Subcutaneous abdominal adipose tissue (tissue), 5 donors: Measurements from ENCODE around the gene DYNC2I2.

Source experiments
- H3K27ac ChIP-seq: one replicate; pipeline ENCODE4 v1.7.0; 2013; ENCODE audit warnings: low read depth, mild to moderate bottlenecking, inconsistent platforms, low read length, moderate library complexity
- H3K27me3 ChIP-seq, 5 donors: one replicate each; pipeline ENCODE4 v1.7.0; 2013; ENCODE audit warnings: low read length in 5 of 5, inconsistent platforms in 1 of 5; ENCODE audit not compliant: control insufficient read depth in 5 of 5, insufficient read depth in 4 of 5
- H3K36me3 ChIP-seq, 5 donors: one replicate each; pipeline ENCODE4 v1.7.0; 2013; ENCODE audit warnings: low read length in 5 of 5; ENCODE audit not compliant: control insufficient read depth in 5 of 5, insufficient read depth in 5 of 5
- H3K4me1 ChIP-seq, 5 donors: one replicate each; pipeline ENCODE4 v1.7.0; 2013; ENCODE audit warnings: low read length in 5 of 5, mild to moderate bottlenecking in 3 of 5, moderate library complexity in 1 of 5; ENCODE audit not compliant: control insufficient read depth in 5 of 5, insufficient read depth in 5 of 5
- H3K4me3 ChIP-seq, 5 donors: one replicate each; pipeline ENCODE4 v1.7.0; 2013; ENCODE audit warnings: low read length in 5 of 5, low read depth in 1 of 5
- H3K9ac ChIP-seq, 5 donors: one replicate each; pipeline ENCODE4 v1.7.0; 2013; ENCODE audit warnings: low read length in 5 of 5, mild to moderate bottlenecking in 4 of 5, moderate library complexity in 3 of 5
- H3K9me3 ChIP-seq, 5 donors: one replicate each; pipeline ENCODE4 v1.7.0; 2013; ENCODE audit warnings: low read length in 5 of 5; ENCODE audit not compliant: control insufficient read depth in 5 of 5
- donor health status: healthy.
- donor health status: healthy.
- donor health status: healthy.
- donor health status: healthy.
- donor health status: healthy.

Gene DYNC2I2

DNA sequence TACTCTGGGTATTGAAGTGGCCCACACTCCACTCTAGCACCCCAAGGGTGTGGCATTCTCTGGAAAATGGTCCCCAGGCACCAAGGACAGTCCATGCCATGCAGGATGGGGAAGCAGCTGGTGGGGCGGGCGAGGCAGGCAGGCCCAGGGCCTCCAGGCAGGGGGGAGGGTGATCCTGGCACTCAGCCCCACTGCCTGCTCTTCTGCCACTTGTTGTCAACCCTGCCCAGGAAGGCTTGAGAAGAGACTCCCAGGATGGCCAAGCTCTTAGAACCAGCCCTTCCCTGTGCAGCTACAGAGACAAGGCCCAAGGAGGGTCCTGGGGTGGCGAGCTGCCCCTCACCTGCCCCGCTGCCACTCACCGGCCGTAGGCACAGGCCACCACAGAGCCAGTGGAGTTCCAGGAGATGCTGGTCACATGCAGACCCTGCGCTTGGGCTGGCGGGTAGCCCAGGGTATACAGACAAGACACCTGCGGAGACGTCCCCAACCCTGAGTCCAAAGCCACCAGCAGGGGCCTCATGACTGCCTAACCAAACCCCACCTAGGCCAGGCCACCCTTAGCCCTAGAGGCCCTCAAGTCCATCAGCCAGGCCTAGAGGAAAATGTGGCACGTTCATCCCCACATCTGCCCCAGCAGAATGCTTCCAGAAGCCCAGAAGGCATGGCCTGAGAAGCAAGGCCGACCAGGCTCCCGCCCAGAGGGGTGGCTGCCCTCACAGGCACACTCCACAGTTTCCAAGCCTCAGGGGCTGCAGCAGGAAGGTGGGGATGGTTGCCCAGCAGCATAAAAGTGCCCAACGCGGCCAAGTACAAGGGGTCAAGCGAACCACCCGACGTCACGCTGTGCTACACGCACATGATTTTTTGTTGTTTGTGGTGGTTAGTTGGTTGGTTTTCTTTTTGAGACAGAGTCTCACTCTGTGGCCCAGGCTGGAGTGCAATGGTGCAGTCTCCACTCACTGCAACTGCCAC lies 19.8 kb downstream of the DYNC2I2 start:
- Histone ChIP-seq H3K27ac (no peak overlapping the region), H3K27me3 (peaks cover 0 to 2% (median 0%) of the 10 kb centered on the region in 5 donors), H3K9me3 (no peaks in the 10 kb centered on the region), H3K9ac (no peak overlapping the region), H3K36me3 (peaks cover 0 to 39% (median 32%) of the 10 kb centered on the region in 5 donors), H3K4me1 (peaks cover 5 to 22% (median 19%) of the 10 kb centered on the region in 5 donors), H3K4me3 (no peak overlapping the region)

- Histone ChIP-seq H3K27me3 (peaks cover 0 to 2% (median 0%) of the 10 kb centered on the region in 5 donors), H3K27ac (peak overlapping the region; percentile 50), H3K9ac (peak overlapping the region in 1 of 5 donors; percentile 16), H3K9me3 (no peaks in the 10 kb centered on the region), H3K4me1 (peaks cover 5 to 22% (median 19%) of the 10 kb centered on the region in 5 donors), H3K36me3 (peaks cover 0 to 48% (median 38%) of the 10 kb centered on the region in 5 donors), H3K4me3 (no peak overlapping the region)
These were observed 20.6 kb downstream of the DYNC2I2 start for GRCh38 chr9:128636024-128636390.

GRCh38 chr9:128635266-128636023 lies 21.2 kb downstream of the DYNC2I2 start:
- H3K9ac ChIP-seq = peak overlapping the region in 1 of 5 donors; percentile 16
- H3K27me3 ChIP-seq = peaks cover 0 to 2% (median 0%) of the 10 kb centered on the region in 5 donors
- H3K36me3 ChIP-seq = peaks cover 0 to 51% (median 39%) of the 10 kb centered on the region in 5 donors
- peaks cover 5 to 22% (median 19%) of the 10 kb centered on the region in 5 donors for H3K4me1 ChIP-seq
- H3K9me3 ChIP-seq = no peaks in the 10 kb centered on the region
- H3K4me3 ChIP-seq = peak overlapping the region in 1 of 5 donors; percentile 6
- peak overlapping the region; percentile 50 for H3K27ac ChIP-seq

- Histone ChIP-seq H3K9ac (no peak overlapping the region), H3K4me3 (peak overlapping the region in 1 of 5 donors; percentile 6), H3K36me3 (peaks cover 0 to 55% (median 43%) of the 10 kb centered on the region in 5 donors)
These were observed 21.9 kb downstream of the DYNC2I2 start for GRCh38 chr9:128634651-128635262.

DNA sequence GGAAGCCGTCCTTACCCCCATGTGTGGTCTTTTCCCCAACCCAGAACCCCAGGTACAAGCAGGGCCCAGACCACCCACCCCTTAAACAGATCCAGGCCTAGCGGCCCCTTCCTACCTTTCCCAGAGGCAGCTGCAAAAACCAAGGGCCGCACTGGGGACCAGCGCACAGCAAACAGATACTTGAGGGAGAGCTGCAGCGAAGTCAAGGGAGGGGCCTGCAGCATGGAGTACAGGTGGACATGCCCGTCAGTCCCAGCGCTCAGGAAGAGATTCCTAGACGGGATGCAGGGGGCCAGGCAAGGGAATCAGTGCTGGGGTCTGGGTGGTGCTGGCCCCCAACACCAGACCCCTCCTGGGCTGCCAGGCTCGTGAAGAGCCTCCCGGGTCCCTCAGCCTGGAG lies 22.5 kb downstream of the DYNC2I2 start:
- Histone ChIP-seq H3K36me3 (peaks cover 0 to 59% (median 49%) of the 10 kb centered on the region in 5 donors), H3K9me3 (no peaks in the 10 kb centered on the region), H3K4me3 (no peak overlapping the region), H3K9ac (no peak overlapping the region), H3K4me1 (peaks cover 5 to 22% (median 19%) of the 10 kb centered on the region in 5 donors), H3K27me3 (peaks cover 0 to 2% (median 0%) of the 10 kb centered on the region in 5 donors), H3K27ac (no peak overlapping the region)

More at GRCh38 chr9:128634651-128635262, 21.9 kb downstream of the DYNC2I2 start:
- Histone ChIP-seq H3K4me1 (peaks cover 5 to 22% (median 19%) of the 10 kb centered on the region in 5 donors), H3K27ac (peak overlapping the region; percentile 50), H3K9me3 (no peaks in the 10 kb centered on the region), H3K27me3 (peaks cover 0 to 2% (median 0%) of the 10 kb centered on the region in 5 donors)

- no peak overlapping the region for H3K27ac ChIP-seq
- peaks cover 0 to 63% (median 54%) of the 10 kb centered on the region in 5 donors for H3K36me3 ChIP-seq
- no peak overlapping the region for H3K9ac ChIP-seq
- peaks cover 0 to 2% (median 0%) of the 10 kb centered on the region in 5 donors for H3K27me3 ChIP-seq
- H3K4me3 ChIP-seq = no peak overlapping the region
- no peaks in the 10 kb centered on the region for H3K9me3 ChIP-seq
- peaks cover 5 to 26% (median 23%) of the 10 kb centered on the region in 5 donors for H3K4me1 ChIP-seq
These were observed 23.0 kb downstream of the DYNC2I2 start for GRCh38 chr9:128633601-128634000.

- Histone ChIP-seq H3K4me1 (peaks cover 7 to 31% (median 27%) of the 10 kb centered on the region in 5 donors), H3K27me3 (peaks cover 0 to 2% (median 0%) of the 10 kb centered on the region in 5 donors), H3K36me3 (peaks cover 0 to 65% (median 60%) of the 10 kb centered on the region in 5 donors), H3K27ac (no peak overlapping the region), H3K9ac (no peak overlapping the region), H3K4me3 (no peak overlapping the region), H3K9me3 (no peaks in the 10 kb centered on the region)
These were observed 23.6 kb downstream of the DYNC2I2 start for GRCh38 chr9:128633057-128633456.

DNA sequence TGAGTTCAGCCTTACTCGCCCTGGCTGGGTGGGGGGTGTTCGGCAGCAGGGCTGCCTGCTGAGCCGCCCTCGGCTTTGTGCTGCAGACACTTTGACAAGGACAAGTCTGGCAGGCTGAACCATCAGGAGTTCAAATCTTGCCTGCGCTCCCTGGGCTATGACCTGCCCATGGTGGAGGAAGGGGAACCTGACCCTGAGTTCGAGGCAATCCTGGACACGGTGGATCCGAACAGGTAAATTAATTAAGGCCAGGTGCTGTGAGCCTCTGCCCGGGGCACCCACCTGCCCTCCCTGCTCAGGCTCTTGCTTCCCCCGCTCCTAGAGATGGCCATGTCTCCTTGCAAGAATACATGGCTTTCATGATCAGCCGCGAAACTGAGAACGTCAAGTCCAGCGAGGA lies 24.2 kb downstream of the DYNC2I2 start:
- Histone ChIP-seq H3K27ac (no peak overlapping the region), H3K4me3 (no peak overlapping the region), H3K4me1 (peaks cover 8 to 37% (median 30%) of the 10 kb centered on the region in 5 donors), H3K27me3 (peaks cover 0 to 2% (median 0%) of the 10 kb centered on the region in 5 donors), H3K9ac (no peak overlapping the region), H3K36me3 (peaks cover 0 to 71% (median 65%) of the 10 kb centered on the region in 5 donors), H3K9me3 (no peaks in the 10 kb centered on the region)

GRCh38 chr9:128632066-128632465 lies 24.6 kb downstream of the DYNC2I2 start:
- H3K27ac ChIP-seq = no peak overlapping the region
- H3K4me1 ChIP-seq = peaks cover 8 to 37% (median 30%) of the 10 kb centered on the region in 5 donors
- no peak overlapping the region for H3K9ac ChIP-seq
- peaks cover 0 to 2% (median 0%) of the 10 kb centered on the region in 5 donors for H3K27me3 ChIP-seq
- no peaks in the 10 kb centered on the region for H3K9me3 ChIP-seq
- H3K4me3 ChIP-seq = no peak overlapping the region
- H3K36me3 ChIP-seq = peaks cover 0 to 75% (median 69%) of the 10 kb centered on the region in 5 donors
